Fibroblast of skin of left quadriceps (primary cell): ENCODE measurements around the gene PARP11.

Experiments used
- DNase-seq, 2 experiments: peaks; one replicate each; pipeline ENCODE4 v3.0.0-alpha.2; 2013; ENCODE audit warnings: low read depth in 2 of 2

PARP11 gene, protein sequence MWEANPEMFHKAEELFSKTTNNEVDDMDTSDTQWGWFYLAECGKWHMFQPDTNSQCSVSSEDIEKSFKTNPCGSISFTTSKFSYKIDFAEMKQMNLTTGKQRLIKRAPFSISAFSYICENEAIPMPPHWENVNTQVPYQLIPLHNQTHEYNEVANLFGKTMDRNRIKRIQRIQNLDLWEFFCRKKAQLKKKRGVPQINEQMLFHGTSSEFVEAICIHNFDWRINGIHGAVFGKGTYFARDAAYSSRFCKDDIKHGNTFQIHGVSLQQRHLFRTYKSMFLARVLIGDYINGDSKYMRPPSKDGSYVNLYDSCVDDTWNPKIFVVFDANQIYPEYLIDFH

DNA sequence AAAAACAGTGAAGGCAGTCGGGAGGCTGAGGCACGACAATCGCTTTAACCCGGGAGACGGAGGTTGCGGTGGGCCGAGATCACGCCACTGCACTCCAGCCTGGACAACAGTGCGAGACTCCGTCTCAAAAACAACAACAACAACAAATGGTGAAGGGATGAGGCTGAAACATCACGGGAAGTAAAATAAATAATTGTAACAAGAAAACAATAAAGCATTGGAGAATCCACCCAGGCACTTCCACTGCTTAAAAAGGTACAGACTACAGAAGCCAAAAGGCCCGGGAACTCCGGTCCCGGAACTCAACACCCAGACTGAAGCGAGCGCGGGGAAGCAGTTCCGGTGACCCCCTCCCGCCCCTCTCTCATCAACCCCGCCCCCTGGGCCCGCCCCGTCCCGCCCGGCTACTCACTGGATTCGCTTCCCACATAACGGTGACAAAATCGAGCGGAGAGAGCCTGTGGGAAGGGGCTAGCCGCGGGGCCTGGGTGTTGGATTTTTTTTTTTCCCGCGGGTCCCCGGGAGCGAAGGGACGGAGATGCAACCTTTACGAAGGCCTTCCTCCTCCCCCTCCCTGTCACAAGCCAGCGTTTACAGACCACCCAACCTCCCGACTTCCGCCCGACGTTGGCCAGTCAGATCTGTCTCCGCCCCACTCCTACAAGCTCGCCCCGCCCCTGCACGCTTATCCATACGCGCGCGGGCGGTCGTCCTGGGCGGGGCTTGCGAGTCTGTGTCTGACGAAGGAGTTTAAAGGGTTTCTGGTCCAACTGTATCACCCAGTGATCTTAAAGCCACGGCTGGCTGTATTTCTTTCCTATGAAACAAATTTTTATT lies at the start of gene PARP11:
PARP11 (minus strand) TSS at position 600 of the 837 bp plus-strand sequence; CDS start at position 430, 170 bp downstream.
- peak; percentile 88 to 90 for DNase-seq

DNA sequence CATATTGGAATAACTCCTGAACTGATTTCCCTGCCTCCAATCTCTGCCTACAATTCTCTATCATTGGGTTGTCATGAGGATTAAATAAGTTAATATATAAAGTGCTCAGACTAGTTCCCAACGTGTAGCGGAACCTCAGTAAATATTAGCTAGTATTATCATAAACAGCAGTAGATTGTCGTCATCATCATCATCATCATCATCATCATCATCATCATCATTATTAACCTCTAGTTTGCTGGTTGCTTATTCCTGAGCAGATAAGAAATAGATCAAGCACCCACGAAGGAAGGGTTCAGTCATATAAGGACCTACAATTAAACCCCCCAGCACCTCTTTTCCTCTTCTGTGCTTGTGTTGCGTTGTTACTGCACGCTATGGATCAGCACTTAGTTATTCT lies 48.8 kb upstream of the PARP11 start:
- no peak for DNase-seq

DNA sequence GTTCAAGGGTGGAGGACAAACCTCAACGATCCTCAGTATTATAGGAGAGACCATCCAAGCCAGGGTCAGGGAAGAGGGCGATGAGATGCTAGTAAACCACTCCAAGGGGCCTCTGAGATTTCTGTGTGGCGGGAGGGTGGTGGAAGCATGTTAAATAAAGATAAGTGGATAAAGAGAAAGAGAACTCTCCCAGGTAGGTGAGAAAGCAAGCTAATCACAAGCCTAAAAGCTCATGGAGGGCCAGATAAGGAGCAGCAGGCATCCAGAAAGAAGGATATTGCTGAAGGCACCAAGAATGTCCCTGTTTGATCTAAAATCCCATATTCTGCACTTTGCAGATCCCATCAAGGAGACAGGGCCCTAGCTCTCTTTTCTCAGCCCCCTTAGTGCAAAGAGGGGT lies 48.3 kb upstream of the PARP11 start:
- no peak for DNase-seq

DNA sequence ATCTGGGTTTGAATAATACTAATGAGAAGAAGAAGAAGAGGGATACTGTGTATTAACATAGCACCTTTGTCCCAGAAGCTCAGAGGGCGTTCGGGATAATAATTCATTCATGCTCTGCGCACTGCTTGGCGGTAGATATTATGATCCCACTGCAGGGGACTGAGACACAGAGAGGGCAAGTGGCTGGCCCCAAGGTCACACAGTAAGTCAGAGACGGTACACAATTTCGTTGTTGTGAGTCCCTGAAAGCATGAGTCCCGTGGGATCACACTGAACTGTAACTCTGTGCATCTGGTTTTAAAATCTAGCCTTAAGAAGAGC lies 47.9 kb upstream of the PARP11 start:
- DNase-seq: no peak

DNA sequence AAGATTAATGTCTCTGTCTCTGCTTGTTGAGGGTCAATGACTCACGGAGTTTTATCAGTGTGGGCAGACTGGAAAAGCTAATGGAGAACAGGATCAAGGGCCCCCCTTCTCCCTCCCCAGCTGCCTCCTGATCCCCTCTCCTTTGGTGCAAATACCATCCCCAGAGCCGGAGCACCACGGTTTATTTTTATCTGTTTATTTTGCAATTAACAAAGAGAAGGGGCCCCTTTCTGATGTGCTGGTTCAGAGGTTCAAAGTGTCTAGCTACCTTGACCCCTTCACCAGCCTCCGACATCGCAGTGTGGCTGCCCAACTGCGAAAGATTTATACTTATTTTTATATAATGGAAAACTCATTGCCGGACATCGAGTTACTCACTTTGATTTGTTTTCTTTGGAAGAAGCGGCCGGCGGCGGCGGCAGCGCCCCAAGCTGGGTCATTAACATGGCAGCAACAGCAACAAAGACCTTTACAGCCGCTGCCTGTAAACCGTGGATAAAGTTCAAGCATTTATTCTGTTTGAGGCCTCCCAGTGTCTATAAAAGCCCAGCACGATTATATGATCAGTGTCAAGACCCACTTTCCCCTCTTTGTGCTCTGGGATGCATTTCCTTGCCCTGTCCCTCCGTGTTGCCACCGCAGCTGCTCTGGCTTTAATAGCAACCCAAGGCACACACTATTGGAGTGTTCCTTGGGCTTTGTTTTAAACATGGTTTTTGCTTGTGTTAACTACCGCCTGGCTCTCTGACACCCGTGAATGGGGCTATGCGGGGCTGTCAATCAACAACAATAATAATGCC lies 47.4 kb upstream of the PARP11 start:
- DNase-seq: no peak

DNA sequence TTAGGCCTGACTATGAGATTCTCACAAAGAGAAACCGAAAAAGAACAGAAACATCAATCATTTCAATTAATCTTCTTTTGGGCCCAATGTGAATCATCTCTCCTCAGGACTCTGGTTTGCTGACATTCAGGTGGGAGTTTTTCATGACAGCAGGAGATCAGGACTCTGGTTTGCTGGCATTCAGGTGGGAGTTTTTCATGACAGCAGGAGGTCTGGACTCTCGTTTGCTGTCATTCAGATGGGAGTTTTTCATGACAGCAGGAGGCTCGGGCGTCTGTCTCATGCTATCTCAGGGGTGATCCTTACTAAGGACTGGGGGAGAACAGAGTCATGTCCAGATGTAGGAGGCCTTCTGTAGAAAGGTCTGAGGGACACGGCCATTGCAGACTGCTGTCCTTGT lies 40.1 kb upstream of the PARP11 start:
- DNase-seq: no peak

DNA sequence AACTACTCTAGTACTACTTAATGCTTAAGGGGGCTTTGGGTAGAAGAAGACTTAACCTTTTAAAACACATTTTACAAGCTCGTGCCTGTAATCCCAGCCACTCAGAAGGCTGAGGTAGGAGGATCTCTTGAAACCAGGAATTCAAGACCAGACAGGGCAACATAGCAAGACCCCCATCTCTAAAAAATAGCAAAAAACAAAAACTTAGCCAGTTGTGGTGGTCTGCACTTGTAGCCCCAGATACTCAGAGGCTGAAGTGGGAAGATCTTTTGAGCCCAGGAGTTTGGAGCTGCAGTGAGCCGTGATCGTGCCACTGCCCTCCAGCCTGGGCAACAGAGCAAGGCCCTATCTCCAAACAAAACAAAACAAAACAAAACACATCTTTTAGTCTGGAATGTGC lies 39.7 kb upstream of the PARP11 start:
- DNase-seq: no peak

DNA sequence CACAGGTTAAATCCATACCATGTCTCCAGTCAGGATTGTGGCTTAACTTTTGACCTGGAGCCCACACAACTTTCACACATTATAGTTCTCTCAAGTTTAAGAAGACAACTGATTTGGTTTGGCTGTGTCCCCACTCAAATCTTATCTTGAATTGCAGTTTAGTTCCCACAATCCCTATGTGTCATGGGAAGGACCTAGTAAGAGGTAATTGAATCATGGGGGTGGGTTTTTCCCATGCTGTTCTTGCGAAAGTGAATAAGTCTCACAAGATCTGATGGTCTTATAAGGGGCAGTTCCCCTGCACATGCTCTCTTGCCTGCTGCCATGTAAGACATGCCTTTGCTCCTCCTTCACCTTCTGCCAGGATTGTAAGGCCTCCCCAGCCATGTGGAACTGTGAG lies 38.2 kb upstream of the PARP11 start:
- DNase-seq: no peak

DNA sequence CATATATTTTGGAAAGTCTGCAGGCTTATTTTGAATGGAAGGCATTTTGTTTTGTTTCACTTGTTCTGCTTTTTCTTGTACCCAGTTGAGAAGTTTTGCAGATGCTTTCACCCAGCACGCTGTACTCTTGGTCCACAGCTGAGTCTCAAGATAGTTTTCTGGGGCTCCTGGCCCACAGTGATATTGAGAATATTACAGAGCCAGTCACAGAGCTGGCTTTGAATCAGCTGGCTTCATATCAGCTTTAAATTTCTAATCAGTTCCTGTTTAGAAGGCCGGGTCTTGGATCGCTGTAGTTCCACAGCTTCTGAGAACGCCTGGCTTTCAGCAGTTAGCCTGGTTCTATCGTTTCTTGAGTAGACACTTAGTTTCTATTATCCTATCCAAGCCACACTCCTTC lies 32.5 kb upstream of the PARP11 start:
- no peak for DNase-seq

DNA sequence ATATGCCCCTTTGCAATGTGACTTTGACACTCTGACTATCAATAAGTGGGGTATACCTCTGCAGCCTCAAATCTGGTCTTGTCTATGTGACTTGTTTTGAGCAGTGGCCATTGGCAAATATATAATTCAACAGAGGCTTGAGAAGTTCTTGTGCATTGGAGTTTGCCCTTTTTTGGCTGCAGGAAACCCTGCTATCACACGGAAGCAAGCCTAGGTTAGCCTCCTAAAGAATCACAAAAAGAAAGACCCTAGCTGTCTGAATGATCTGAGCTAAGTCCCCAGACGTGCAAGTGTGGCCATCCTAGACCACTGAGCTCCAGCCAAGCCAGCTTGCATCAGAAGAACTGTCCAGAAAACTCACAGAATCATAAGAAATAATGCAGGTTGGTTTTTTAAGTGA lies 31.8 kb upstream of the PARP11 start:
- DNase-seq: no peak

DNA sequence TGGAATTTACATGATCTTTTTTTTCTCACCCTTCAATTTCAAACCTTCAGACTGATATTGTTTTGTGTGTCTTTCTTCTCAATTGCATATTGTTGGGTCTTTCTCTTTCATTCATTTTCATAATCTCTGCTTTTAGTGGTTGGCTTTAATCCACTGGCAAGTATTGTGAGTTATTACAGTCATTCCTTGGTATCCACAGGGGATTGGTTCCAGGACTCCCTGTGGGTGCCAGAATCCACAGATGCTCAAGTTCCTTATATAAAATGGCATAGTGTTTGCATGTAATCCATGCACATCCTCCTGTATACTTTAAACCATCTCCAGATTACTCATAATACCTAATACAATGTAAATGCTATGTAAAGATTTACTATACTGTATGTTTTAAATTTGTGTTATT lies 29.7 kb upstream of the PARP11 start:
- DNase-seq: no peak

DNA sequence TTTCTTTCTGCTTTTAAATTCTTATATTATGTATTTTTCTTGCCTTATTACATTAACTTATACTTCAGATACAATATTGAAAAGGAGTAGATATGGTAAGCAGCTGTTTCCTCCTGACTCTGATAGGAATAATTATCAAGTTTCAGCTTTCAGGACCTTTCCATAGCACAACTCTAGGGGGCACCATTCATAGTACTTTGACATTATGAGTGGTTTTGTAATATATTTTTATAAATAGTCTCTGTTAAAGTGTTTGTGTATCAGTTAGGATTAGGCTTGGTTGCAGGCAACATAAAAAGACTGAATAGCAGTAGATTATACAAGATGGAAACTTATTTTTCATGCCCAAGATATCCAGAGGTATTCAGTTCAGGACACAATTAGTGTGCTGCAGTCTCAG lies 27.9 kb upstream of the PARP11 start:
- DNase-seq: no peak

DNA sequence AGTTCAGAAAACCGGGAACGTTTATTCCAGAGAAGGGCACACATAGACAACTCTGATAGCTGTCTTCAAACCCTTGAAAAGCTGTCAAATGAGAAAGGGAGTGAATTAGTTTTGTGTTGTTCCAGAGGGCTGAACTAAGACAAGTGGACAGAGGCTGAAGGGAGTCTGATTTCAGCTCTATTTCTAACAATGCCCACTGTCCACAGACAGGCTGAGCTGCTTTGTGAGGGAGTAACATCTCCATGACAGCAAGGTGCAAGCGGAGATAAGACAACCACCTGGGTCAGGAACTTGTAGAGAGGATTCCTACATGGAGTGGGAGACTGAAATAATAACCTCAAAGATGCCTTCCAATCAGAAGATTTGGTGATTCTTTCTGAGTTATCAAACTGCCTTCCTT lies 25.6 kb upstream of the PARP11 start:
- no peak for DNase-seq

DNA sequence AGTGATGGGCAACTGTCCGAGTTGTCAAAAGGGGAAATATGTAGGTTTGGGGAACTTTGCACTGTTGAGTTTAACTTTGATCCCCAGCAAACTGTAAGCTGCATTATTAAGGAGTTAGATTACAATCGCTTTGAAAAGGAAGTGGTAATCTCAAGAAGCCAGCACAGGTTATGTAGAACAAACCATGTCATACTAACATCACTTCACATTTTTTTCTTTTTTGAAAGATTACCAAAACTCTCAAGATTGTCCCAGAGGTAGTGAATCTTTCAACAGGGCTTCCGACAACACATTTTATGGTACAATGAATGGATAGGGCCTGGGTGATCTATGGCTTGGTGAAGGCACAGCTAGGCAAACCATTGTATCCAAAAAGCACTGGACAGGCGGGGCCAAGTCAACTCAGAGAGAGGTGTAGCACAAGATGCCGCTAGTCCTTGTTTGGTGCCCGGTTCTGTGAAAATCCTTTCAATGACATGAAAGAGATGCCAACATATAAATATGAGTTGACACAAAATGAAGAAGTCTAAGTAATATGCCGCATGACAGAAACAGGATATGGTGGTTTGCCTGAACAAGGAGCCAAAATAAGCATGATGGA lies 24.3 kb upstream of the PARP11 start:
- DNase-seq: no peak

DNA sequence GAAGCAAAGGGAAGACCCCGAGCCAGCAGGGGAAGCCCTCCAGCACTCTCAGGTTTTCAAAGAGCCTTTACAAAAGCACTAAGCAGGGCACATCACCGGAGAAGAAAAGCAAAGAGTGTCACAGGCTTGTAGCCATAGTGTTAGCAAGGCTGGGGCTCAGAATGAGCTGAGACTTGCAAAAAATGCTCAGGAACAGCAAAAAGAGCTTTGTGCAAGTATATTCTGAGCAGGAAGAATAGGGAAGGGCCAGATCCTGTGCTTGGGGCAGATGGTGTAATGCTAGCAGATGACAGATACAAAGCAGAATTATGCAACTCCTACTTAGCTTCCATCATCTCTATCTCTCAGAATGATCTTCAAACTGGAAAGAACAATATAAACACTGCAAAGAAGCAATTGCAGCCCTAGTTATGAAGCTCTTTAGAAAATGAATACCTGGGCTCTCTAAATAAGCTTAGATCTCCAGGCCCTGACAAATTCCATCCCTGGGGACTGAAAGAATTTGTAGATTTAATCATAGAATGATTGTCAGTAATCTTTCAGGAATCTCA lies 23.7 kb upstream of the PARP11 start:
- no peak for DNase-seq

DNA sequence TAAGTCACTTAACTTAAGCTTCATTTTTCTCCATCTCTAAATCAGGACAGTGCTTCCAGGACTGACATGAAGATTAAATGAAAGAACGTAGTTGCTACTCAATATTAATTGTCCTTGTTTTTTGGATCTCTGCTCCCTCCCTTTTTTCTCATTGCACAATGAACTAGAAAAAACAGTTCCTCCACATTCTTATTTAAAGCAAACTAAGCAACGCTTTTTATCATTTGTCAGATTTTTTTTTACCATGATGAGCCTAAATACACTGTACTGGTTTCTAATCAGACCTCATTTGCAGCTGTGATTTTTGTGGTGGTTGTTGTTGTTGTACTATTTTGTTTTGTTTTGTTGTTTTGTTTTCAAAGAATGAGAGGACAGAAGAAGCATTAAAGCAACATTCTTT lies 23.2 kb upstream of the PARP11 start:
- DNase-seq: no peak

DNA sequence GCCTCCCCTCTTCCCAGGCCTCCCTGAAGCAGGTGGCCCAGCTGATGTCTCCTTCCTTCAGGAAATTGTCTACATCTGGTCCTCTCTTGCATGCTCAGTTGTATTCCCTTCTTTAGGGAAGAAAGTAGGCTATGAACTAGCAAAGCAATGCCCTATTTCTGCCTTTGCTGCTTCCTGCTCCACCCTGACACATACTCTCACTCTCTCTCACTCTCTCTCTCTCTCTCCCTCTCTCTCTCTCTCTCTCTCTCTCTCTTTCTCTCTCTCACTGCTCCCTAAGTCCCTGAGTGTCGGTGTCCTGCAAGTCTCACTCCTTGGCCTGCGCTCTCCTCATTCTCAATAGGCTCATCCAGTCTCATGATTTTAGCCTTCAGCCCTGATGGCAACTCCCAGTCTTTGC lies 19.4 kb upstream of the PARP11 start:
- DNase-seq: no peak

DNA sequence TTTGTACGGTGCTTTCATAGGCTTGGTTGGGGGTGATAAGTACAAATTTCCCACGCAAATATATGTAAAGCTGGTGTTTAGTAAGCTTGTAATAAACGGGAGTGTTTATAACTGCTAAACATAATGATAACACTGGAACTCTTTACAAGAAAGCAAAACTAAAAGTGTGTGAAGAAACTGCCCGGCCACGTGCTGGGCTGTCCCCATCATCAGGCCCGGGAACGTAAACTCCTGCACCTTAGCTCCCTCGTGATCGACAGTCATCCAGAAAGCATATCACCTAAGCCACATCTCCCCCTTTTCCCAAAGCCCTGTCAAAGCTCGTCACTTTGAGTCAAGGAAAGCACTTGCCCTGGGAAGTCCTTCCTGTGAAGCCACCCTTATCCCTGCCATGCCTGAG lies 18.0 kb upstream of the PARP11 start:
- DNase-seq: no peak

DNA sequence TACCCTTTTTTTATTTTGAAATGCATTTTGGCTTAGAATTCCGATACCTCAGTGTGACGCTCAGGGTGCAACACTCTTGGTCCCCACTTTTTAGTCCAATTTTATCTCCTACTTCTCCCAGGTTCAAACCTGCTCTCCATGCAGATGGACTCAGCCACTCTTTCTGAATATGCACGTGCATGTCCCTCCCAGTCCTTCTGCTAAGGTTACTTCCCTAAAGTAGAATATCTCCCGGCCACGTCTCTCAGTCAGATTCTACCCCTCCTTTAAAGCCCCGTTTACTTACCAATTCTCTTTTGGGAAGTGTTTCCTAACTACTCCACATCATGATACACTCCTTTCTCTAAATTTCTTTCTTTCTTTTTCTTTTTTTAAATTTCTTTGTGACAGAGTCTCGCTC lies 15.5 kb upstream of the PARP11 start:
- DNase-seq: no peak

DNA sequence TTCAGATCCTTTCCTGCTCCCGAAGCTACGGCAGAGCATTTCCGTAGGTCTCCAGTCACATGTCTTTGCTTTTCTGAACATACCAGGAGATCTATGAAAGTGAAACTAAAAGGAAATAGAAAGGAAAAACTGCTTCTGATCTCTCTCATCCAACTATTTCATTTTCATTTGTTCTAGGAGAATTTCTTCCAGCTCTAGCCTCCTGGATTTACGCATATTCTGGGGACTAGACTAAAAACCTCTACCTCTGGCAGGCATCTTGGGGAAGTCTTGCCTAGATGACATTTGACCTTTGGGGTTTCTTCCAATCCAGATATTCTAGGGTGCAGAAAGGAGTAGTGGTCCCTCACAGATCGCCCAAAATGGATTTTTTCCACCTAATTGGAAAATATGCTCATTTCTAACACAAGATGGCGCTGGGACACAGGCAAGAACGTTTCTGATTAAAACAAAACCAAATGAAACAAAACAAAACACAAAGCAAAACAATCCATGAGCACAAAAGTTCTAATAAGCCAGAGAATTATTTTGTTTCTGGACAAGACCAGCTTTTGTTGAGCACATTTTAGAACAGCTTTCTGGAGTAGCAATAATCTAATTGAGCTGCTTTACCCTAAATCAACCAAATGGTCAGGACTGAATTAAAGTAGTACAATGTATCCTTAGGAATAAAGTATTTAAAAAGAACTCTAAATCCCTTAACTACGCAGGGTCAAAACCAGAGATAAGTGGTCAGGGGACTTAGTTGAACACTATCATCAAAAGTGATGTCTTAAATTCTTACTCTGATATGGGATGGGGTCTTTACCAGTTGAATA lies 12.3 kb upstream of the PARP11 start:
- DNase-seq: peak in 1 of 2 experiments; percentile 15

DNA sequence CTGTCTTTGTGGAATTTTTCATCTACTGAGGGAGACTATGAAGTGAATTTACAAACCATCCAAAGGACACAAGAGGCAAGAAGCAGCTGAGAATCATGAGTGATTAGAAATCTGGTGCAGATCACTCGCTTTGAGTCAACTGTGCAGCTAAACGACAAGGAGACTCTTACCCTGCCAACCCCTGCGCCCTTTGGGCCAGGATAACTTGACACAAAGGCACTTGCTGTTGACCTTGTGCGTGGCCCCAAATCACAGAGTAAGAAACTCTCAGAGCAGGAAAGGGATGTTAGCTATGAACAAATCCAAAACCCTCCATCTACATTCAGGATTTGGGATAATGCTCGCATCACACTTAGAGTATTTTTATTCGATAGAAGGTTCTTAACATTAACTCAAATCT lies 11.5 kb upstream of the PARP11 start:
- no peak for DNase-seq
